Esophagus muscularis mucosa (tissue), 4 donors: ENCODE measurements around the gene LRP8.

Experiments
- CTCF ChIP-seq, 3 experiments: fragments of 200-600 bp in 2 of 3; fragments of 450-650 bp in 1 of 3; sonication (generic) in 2 of 3; IDR thresholded peaks; one replicate each; pipeline ENCODE4 v1.5.1; 2017 to 2019; ENCODE audit warnings: antibody characterized with exemption in 3 of 3, mild to moderate bottlenecking in 2 of 3, moderate library complexity in 1 of 3
- EP300 ChIP-seq: sonication (generic); formaldehyde crosslinking; IDR thresholded peaks from one replicate; pipeline ENCODE4 v1.6.1; 2017; ENCODE audit warnings: antibody characterized with exemption
- POLR2A ChIP-seq: fragments of 450-650 bp; IDR thresholded peaks from one replicate; pipeline ENCODE4 v1.6.1; 2017; ENCODE audit warnings: antibody characterized with exemption, moderate library complexity, mild to moderate bottlenecking, low read depth
- POLR2AphosphoS5 ChIP-seq, 2 donors: sonication (generic); formaldehyde crosslinking; IDR thresholded peaks; one replicate each; pipeline ENCODE4 v1.6.1; 2017; ENCODE audit warnings: antibody characterized with exemption in 2 of 2

GRCh38 chr1:53238197-53239155, 89.4 kb downstream of the LRP8 start, which contains the start of gene MAGOH:
- TF ChIP-seq CTCF (IDR thresholded peaks at IDR 0.05), result no peak
- TF ChIP-seq POLR2A, result no peak
- no peak for TF ChIP-seq EP300
- TF ChIP-seq POLR2AphosphoS5 (IDR thresholded peaks at IDR 0.05), result peak; percentile 97 to 99
